Uterus (tissue), 2 donors: ENCODE data around the gene UVRAG.

ENCODE experiments used
- CTCF ChIP-seq, 4 experiments: fragments of 200-600 bp in 2 of 4; fragments of 450-650 bp in 2 of 4; sonication (generic) in 2 of 4; IDR thresholded peaks; one replicate each; pipeline ENCODE4 v1.5.1; 2016 to 2019; ENCODE audit warnings: antibody characterized with exemption in 4 of 4, mild to moderate bottlenecking in 2 of 4, moderate library complexity in 1 of 4
- POLR2A ChIP-seq, 2 donors: fragments of 450-650 bp; IDR thresholded peaks; one replicate each; pipeline ENCODE4 v1.6.1; 2016; ENCODE audit warnings: antibody characterized with exemption in 2 of 2, mild to moderate bottlenecking in 1 of 2, moderate library complexity in 1 of 2

DNA sequence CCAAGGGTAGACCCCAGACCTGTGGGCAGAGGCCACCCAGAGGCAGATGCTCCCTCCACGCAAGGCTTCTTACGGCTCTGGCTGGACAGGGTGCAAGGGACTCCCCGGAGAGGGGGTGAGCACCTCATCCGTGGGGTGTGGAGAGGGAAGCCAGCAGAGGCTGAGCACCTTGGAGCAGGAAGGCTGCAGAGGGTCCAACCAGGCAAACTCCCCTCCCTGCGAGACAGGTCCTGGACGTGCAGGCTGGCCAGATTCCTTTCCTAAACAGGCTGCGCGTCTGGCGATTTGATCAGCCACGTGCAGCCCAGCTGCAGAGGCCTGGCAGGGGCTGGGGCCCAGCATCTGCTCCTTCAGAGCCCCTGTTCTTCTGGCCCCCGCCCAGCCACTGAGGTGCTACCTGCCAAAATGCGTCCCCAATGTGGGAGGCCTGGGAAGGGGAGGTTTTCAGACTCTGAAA is 342.0 kb downstream of the UVRAG start:
- no peak for TF ChIP-seq CTCF (IDR thresholded peaks at IDR 0.05)
- TF ChIP-seq POLR2A (IDR thresholded peaks at IDR 0.05): no peak
